RPMI7951 (cell line): ENCODE data around the gene ACADL. TPM values are rescaled to one million over a fixed set of nuclear protein-coding genes. Genes with fewer than 3 reads are reported as not detected.
"Not testable (repeated sequence)": the region's sequence is repeated elsewhere in the genome, so short reads cannot be mapped to it uniquely, and the experiment has no call there.

Experiments
- DNase-seq: peaks from one replicate; pipeline ENCODE4 v3.0.0-alpha.2; 2012; ENCODE audit warnings: low read depth
- total RNA-seq: library from RNA; depleted of rRNA; stranded (reverse); fragments of >200 nt; shearing (Covaris generic); gene quantifications from 2 replicates; pipeline ENCODE4 v1.2.3, GENCODE V29; 2014

The ACADL gene
- total RNA-seq, 1 experiment from 2014 or later: not detected

- no peak for DNase-seq
Observed at GRCh38 chr2:210203147-210203546, 22.1 kb downstream of the ACADL start.

DNA sequence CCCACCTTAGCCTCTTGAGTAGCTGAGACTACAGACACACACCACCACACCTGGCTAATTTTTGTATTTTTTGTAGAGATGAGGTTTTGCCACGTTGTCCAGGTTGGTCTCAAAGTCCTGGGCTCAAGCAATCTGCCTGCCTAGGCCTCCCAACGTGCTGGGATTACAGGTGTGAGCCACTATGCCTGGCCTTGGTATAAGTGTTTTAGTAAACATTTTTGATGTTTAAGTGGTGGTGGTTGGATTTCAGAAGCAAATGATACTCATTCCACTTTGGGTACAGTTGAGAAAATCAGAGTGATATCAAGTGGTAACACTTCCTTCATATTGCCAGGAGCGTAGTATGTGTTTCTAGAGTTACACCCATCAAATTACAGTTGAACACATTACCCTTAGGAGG is 25.4 kb downstream of the ACADL start:
- no peak for DNase-seq

DNA sequence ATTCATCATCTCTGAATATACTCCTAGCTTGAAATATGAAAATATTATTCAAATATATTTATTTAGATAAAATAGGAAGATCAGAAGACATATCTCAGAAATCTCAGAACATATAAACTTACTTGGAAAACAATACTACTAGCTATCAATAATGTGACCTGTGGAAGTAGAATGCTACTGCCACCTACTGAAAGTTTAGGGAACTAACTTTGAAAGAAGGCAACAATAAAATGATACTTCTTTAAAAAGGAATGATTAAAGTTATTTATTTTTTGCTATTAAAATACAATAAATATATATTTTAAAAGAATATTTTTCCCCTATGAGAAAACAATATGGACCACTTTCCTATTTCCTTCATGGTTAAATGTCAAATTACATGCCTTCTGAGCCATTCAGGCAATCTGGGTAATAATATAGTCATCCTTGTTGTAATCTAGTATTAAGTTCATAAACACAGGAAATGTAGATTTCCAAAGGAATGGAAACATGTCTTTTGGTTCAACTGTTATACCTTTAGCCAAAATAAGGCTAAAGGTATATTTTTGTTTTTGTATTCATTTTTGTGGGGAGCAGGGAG is 26.0 kb downstream of the ACADL start:
- DNase-seq: peak; percentile 25

DNA sequence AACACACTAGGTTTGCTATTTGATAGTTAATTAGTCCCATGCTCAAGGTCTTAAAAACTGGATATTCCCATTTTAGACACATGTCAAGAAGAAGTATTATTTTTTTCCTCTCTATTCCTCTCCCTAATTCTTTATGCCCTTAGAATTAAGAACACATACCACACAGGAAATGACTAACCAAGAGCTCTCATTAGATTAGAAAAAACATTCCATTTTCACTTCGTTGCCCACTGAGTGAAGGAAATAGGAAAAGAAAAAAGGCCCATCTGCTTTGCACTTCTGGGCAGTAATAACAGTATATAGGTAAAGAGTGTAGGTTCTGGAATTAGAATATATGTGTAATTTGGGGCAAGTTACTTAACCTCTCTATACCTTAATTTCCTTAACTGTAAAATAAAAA is 26.9 kb downstream of the ACADL start:
- DNase-seq: peak; percentile 43

DNA sequence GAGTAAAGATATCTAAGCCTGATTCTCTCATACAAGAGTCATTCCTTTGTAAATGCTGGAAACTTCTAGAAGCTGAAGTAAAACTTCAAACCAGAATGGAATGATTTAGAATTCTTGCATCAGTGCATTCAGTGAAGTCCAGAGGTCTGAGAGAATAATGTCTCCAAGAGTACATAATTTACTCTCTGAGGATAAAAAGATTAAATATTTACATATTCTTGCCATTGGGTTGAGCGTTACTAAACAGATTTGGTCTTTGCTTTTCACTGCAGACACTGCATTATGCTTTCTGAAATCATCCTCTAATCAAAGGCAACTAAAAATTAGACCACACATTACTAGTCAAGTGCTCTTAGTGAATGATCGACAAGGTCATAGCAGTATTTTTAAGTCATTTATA is 27.5 kb downstream of the ACADL start:
- DNase-seq: no peak

DNA sequence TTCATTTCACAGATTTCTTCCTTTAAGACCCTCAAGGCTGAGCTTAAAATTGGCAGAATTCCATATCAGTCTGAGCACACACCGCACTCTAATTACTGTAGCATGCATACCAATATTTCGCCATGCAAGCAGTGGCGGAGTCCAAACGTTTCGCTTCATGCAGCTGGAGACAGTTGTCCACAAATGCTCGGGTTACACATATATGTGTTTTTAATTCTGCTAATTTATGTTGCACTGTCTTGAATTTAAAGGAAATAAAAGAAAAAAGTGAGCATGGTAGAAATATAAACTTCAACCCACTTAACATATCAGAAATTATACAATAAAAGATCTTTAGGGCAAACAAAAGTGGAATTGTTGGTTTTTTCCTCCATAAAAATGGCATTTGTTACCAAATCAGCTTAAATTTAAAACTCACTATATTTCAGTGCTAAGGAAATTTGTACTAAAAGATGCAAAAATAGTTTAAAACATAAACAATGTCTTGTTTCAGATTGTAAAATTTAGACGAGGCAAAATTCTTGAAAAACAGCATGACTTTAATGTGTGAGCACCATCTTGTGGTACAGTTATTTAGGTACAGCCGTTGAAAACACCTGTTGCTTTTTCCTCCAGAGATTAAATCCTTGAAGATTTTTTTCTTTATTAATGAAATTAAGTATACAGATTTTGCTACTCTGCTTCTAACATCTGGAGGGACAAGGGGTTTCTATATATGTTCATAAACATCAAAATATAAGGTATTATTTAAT is 30.0 kb downstream of the ACADL start:
- DNase-seq: peak; percentile 49

DNA sequence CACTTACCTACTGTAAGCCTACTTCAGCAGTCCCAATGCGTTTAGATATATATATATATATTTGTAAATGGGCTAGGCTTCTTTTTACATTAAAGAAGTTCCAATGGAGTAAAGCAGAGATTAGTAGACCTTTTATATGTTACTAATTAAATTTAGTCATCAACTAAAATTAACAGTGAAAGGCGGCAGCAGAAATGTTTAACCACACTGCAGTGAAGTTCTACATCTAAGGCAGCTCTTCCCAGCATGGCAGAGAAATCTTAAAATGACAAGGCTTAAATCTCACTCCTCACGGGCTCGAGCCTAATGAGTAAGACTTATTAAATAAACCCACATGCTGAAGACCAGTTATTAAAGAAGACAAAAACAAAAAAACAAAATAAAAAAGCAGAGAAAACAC is 34.9 kb downstream of the ACADL start:
- no peak for DNase-seq

DNA sequence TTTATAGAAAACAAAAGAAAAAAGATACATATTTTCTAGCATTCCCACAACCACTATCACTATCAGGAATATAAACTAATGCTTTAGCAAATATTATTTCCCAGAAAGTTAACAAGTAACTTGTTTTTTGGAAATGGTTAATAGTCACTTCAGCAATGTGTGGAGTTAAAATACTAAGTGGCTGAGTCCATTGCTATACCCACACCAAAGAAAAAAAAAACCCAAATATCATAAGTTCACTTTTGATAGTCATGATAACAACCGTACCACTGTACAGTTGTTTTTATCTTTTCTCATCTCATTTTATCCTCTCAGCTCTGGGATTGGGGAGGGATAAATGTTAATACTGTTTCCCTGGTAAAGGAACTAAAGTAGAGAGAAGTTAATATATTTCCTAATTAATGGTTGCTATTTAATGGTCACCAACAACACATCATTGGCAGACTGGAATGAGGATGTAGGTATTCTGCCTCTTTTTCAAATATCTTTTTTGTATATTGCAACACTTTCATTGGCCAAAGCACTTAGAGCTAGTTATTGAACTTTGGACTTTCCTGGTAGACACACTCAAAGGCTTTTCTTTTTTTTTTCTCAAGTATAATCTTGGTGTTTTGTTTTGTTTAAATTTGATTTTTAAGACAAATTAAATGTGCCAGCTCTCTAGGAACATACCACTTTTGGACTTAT is 35.7 kb downstream of the ACADL start:
- no peak for DNase-seq

DNA sequence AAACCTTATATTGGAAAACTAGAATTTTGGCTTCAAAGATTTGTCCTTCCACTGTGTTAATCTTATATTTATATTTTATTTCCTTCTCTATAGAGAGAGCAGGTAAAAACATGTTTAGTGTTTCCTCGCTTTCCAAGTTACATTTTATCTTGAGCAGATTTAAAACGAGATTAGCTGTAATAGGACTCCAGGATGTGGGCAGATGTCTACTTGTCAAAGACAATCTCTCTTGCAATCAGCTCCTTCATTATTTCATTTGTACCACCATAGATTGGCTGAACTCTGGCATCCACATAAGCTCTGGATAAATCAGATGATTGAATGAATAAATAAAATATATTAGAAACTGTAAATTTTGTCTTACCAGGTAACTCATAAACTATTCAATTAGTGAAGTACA is 36.5 kb downstream of the ACADL start:
- DNase-seq: no peak

DNA sequence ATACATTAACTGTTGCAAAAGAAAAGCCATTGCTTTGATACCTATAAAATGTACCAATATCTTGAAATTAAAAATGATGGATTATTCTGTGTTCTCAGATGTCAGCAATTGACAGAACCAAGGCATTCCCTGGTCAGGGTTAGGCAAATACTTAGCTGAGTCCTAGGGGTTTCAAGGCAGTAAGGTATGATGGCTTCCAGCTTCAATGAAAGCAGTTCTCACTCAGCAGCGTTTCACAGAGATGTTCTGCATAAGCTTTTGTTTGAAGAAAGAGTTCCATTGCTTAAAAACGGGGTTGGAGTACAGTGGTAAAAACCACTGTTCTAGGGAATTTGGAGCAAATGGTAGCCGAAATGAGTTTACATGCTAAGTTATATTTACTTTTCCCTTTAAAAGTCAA is 37.1 kb downstream of the ACADL start:
- no peak for DNase-seq

DNA sequence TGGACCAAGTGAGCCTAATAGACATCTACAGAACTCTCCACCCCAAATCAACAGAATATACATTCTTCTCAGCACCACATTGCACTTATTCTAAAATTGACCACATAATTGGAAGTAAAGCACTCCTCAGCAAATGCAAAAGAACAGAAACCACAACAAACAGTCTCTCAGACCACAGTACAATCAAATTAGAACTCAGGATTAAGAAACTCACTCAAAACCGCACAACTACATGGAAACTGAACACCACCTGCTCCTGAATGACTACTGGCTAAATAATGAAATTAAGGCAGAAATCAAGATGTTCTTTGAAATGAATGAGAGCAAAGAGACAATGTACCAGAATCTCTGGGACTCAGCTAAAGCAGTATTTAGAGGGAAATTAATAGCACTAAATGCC is 41.3 kb downstream of the ACADL start:
- DNase-seq: not testable (repeated sequence)

DNA sequence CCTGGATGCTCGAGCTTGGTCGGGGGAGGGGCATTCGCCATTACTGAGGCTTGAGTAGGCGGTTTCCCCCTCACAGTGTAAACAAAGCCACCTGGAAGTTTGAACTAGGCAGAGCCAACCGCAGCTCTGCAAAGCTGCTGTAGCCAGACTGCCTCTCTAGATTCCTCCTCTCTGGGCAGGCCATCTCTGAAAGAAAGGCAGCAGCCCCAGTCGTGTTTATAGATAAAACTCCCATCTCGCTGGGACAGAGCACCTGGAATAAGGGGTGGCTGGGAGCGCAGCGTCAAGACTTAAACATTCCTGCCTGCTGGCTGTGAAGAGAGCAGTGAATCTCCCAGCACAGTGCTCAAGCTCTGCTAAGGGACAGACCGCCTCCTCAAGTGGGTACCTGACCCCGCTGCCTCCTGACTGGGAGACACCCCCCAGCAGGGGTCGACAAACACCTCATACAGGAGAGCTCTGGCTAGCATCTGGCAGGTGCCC is 43.6 kb downstream of the ACADL start:
- not testable (repeated sequence) for DNase-seq

- not testable (repeated sequence) for DNase-seq
Observed at GRCh38 chr2:210181033-210181605, 44.1 kb downstream of the ACADL start.

GRCh38 chr2:210180477-210180876 is 44.8 kb downstream of the ACADL start:
- DNase-seq: no peak

DNA sequence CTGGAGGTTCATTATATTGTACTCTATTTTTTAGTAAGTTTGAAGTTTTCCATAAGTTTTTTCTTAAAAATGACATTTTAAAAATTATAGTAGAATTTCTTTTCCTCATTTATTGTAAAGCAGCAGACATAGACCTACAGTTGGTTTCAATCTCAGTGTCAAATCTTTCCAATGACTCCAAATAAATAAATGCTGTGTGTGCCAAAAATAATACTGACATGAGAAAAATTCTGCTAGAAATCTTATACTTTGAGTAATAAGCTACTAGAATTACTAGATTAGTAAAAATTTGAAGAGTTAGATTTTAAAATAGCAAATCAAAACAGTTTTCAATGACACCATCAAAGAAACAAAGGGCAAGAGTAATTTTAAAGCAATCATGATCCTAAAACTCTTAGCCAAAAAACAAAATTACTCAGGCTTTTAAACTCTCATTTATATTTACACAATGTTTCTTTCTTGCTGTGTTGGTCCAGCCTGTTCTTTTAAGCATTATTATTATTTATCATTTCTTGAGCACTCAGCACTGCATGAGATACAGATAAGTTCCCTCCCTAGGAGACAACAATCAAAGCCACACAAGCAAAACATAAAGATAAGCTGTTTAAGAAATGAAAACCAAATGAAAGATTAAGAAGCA is 45.8 kb downstream of the ACADL start:
- DNase-seq: no peak

DNA sequence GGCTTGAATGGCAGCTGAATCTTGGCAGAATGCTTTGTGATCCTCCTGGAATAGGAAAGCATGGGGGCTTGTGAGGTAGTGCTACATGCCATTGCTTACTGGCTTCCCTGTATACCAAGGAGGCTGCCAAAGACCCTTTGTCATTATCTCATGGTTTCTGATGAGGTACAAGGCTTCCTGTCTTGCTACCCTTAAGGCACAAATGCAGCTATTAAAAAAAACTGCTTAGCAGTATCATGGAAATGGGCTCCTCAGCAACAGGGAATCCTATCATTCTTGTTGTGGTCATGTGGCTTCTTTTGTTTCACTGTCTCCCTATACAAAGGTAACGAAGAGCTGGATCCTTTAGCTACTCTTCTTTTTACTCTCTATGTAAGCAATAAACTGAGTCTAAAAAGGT is 47.5 kb downstream of the ACADL start:
- DNase-seq: no peak

GRCh38 chr2:210177115-210177514 is 48.1 kb downstream of the ACADL start:
- not testable (repeated sequence) for DNase-seq

- DNase-seq: no peak
Observed at GRCh38 chr2:210174086-210174485, 51.2 kb downstream of the ACADL start.

DNA sequence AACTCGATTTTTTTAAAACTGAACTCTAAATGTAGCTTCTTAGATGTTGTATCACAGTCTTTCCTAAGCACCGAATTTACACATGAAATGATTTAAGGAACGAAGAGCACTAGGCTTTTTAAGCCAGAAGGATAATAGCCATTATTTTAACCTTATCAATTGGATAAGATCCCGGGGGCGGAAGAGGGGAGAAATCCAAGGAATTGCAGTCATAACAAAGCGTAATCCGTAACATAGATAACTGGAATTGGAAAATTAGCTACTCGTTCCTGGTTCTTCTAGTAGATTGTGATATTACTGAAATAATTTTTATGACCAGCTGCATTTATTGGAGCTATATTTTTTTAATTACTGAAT is 53.0 kb downstream of the ACADL start:
- DNase-seq: no peak

DNA sequence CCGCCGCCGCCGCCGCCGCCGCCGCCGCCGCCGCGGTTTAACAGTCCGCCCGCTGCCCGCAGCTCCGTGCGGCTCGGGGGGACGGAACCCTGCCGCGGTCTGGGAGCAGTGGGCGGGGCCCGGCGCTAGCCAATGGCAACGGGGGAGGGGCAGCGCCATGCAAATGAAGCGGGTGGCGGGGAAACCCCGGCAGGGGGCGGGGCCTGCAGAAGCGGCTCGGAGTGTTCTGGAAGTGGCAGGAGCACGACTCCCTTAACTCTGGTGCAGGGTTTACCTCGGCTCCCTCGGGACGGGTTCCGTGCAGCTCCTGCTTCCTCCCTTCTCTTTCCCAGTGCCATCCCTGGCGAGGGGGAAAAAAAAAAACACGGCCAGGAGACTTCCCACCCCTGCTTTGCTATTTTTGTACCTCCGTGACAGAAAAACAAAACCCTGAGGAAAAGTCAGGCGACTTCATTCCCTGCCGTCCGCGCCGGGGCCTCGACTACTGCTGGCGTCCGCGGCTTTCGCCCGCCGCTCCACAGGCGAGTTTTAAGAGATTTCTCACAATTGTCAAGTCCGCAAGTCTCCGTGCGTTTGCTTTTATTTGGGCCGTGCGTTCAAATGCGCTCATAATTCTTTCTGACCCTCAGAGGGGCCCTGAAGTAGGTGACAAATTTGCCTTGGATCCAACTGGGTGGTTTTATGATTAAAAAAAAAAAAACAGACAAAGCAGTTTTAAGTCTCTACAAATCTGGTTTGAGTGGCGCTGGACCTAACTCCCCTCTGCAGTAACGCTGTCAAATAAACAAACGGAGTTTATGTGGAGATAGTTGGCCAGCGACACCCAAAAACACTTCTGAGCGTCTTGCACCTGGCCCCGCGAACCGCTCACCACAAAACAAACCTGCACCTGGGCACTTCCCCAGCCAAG is 53.7 kb downstream of the ACADL start, which contains the start of gene KANSL1L:
Gene KANSL1L (minus strand): TSS at position 101 of the 910 bp plus-strand sequence. CDS start 16,827 bp downstream, outside the sequence.
- peak; percentile 95 for DNase-seq
